Measurements from ENCODE around the gene TCP11X2. TPM values are rescaled to one million over a fixed set of nuclear protein-coding genes. Genes with fewer than 3 reads are reported as not detected.
"Not testable (repeated sequence)": the region's sequence is repeated elsewhere in the genome, so short reads cannot be mapped to it uniquely, and the experiment has no call there.

The TCP11X2 gene
- polyA plus RNA-seq (ENCODE audit: insufficient read length in 3 of 3): 1 to 10 TPM in 2 of 3 donors, under 1 TPM in 1; 0.87 to 2.2 (median 1.5) TPM
- long read RNA-seq, donor 1: 0 reads
- long read RNA-seq, donor 2: 0 reads
- long read RNA-seq, donor 3: 0 reads
- long read RNA-seq, donor 4: 0 reads
- long read RNA-seq, donor 5: 0 reads
- long read RNA-seq, donor 6: 0 reads
- long read RNA-seq, donor 7: 0 reads
- long read RNA-seq, donor 8: 0 reads
- long read RNA-seq, donor 9: 0 reads
- long read RNA-seq, donor 10: 0 reads
- long read RNA-seq, donor 11: 0 reads
- long read RNA-seq, donor 12: 0 reads
- long read RNA-seq, donor 13: 0 reads
- long read RNA-seq, donor 14: 0 reads
- long read RNA-seq, donor 15: 0 reads
- long read RNA-seq, donor 16: 0 reads

- DNase-seq (ENCODE audit: extremely low read depth in 1 of 11, low read depth in 9 of 11, low spot score in 4 of 11): not testable (repeated sequence)
Observed at GRCh38 chrX:102471762-102472220, at the start of gene TCP11X2. Gene TCP11X2 (minus strand): TSS chrX:102471812.

DNA sequence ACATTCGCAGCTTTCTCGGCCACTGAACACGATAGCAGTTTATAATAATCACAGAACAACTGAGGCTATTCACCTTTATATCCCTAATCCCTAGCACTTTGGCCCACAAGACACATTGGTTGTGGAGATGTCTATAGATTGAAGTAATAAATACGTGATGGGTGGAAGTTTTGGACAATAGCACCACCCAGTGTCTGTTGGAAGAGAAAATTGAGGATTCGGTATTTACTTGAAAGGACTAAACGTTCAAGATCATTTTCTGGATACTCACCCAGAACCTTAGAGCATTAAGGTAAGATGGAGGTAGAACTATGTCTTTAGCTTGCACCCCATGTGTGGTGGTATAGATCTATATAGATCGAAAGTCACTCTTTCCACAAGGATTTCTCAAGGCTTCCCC, 45.7 kb upstream of the TCP11X2 start:
- peak in 3 of 11 donors; percentile 3 for DNase-seq (ENCODE audit: extremely low read depth in 1 of 11, low read depth in 9 of 11, low spot score in 4 of 11)

GRCh38 chrX:102515975-102516941, 44.6 kb upstream of the TCP11X2 start, which contains the start of gene TMSB15A:
Gene TMSB15A (minus strand): TSS chrX:102516739.
- peak in 9 of 11 donors; percentile 53 to 70 (median 63) for DNase-seq (ENCODE audit: extremely low read depth in 1 of 11, low read depth in 9 of 11, low spot score in 4 of 11)

GRCh38 chrX:102514536-102514935, 42.9 kb upstream of the TCP11X2 start:
- DNase-seq (ENCODE audit: extremely low read depth in 1 of 11, low read depth in 9 of 11, low spot score in 4 of 11): no peak

- DNase-seq (ENCODE audit: extremely low read depth in 1 of 11, low read depth in 9 of 11, low spot score in 4 of 11): no peak
Observed at GRCh38 chrX:102498732-102499131, 27.1 kb upstream of the TCP11X2 start.

DNA sequence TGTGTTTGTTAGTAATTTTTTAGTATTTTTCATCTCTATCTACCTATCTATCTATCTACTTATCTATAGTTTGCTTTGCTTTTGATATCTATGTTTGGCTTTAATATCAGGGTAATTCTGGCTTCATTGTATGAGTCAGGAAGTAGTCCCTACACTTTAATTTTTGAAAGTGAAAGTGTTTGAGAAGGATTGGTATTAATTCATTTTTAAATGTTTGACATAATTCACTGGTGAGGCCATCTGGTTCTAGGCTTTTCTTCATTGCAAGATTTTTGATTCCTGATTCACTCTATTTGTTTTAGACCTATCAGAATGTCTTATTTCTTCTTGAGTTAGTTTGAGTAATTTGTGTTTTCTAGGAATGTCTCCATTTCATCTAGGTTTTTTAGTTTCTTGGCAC, 20.2 kb upstream of the TCP11X2 start:
- no peak for DNase-seq (ENCODE audit: extremely low read depth in 1 of 11, low read depth in 9 of 11, low spot score in 4 of 11)

DNA sequence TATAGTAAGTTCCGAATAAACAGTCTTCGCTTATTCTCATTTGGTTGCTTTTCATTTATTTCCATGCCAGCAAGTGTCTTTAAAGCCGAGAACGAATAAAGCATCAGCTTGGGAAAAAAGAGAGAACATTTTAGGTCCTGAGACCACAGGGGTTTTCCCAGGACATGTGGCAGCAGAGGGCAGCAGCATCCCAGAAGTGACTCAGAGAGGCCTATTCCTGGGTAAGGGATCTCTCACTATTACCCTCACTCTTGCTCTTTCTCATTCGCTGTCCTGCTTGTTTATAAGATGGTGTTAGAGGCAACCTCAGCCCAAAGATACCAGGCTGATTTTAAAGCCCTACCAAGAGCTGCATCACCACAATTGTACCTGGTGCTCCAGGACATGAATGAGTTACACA, 7.2 kb upstream of the TCP11X2 start:
- not testable (repeated sequence) for DNase-seq (ENCODE audit: extremely low read depth in 1 of 11, low read depth in 9 of 11, low spot score in 4 of 11)

DNA sequence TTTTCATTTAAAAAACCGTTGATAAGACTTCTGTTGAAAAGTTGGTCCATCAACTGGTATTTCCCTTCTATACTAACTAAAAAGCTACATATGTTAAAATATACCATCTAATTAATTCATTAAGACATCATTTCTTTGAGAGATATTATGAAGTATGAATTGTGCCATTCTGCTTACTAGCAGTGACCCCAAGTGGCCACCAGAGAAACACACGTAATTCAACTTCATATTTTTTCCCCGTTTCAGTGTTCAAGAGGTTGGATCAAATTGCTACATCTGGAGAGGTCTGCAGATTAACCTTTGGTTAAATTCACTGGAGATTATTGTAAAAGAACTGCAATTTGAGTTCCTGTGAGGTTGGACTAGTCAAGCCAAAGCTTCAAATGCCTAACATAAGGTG, 1.4 kb downstream of the TCP11X2 start:
- DNase-seq (ENCODE audit: extremely low read depth in 1 of 11, low read depth in 9 of 11, low spot score in 4 of 11): not testable (repeated sequence)

GRCh38 chrX:102458615-102459014, 13.0 kb downstream of the TCP11X2 start:
- DNase-seq (ENCODE audit: extremely low read depth in 1 of 11, low read depth in 9 of 11, low spot score in 4 of 11): not testable (repeated sequence)

GRCh38 chrX:102439908-102440307, 31.7 kb downstream of the TCP11X2 start, which contains the start of gene NXF2B:
Gene NXF2B (minus strand): TSS chrX:102440008. CDS start chrX:102380036, 59,972 bp downstream.
- not testable (repeated sequence) for DNase-seq (ENCODE audit: extremely low read depth in 1 of 11, low read depth in 9 of 11, low spot score in 4 of 11)

- DNase-seq (ENCODE audit: extremely low read depth in 1 of 11, low read depth in 9 of 11, low spot score in 4 of 11): not testable (repeated sequence)
Observed at GRCh38 chrX:102414493-102414892, 57.1 kb downstream of the TCP11X2 start.

Other genes with a start within 250 kb of the TCP11X2 start
- gene NXF2, start 224.6 kb downstream of the TCP11X2 start, polyA plus RNA-seq (ENCODE audit: insufficient read length in 3 of 3): under 1 TPM in 2 of 3 donors, not detected in 1; 0.26 to 0.71 TPM
- gene NXF2B, start 31.8 kb downstream of the TCP11X2 start, polyA plus RNA-seq (ENCODE audit: insufficient read length in 3 of 3): 1 to 10 TPM in 2 of 3 donors, under 1 TPM in 1; 0.48 to 2.0 (median 1.0) TPM
- gene TMSB15A, start 44.9 kb upstream of the TCP11X2 start, polyA plus RNA-seq (ENCODE audit: insufficient read length in 3 of 3): 10 to 100 TPM; 46.8 to 81.2 (median 78.0) TPM
- gene ARMCX5, start 127.7 kb upstream of the TCP11X2 start, polyA plus RNA-seq (ENCODE audit: insufficient read length in 3 of 3): 10 to 100 TPM; 13.7 to 17.3 (median 16.5) TPM
- 10 to 100 TPM; 13.1 to 19.0 (median 13.7) TPM for gene GPRASP1, start 179.7 kb upstream of the TCP11X2 start, polyA plus RNA-seq (ENCODE audit: insufficient read length in 3 of 3)
- 10 to 100 TPM; 38.7 to 41.5 (median 40.6) TPM for gene GPRASP2, start 240.6 kb upstream of the TCP11X2 start, polyA plus RNA-seq (ENCODE audit: insufficient read length in 3 of 3)
- gene GPRASP3, start 248.9 kb upstream of the TCP11X2 start, polyA plus RNA-seq (ENCODE audit: insufficient read length in 3 of 3): 10 to 100 TPM; 18.1 to 18.9 (median 18.5) TPM